ENCODE data around the gene TUB.
A peak's percentile ranks its signal among the peaks of the same experiment; 100 is the strongest.

The TUB gene

DNA sequence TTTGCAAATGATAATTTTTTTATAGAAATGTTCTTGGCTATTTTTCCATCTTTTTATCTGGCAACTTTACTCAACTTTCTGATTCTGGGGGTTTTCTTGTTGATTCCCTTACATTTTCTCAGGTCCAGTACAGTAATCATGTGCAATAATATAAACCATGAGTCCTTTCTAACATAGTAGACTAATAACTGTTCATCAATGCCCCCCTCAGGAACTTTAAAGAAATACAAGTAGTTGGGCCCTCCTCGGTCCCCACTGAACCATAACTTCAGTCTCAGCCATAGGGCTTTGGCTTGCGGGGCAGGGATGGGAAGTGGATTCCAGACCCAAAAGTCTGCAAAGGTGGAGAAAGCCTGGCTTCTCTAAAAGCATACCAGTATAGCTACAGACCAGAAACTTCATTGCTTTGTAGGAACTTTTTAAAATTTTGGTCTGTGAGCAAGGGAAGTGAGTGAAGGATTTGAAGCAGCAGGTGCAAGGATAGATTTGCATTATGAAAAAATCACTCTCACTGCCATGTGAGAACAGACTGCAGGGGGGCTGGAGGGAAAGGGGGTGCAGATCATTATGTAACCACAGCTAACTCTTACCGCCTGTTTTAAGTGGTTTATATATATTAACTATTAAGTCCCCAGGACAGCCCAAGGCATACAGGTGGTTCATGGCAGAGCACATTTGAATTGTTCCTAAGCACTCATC, 10.4 kb upstream of the TUB start:
- DNase-seq = peak; percentile 84

DNA sequence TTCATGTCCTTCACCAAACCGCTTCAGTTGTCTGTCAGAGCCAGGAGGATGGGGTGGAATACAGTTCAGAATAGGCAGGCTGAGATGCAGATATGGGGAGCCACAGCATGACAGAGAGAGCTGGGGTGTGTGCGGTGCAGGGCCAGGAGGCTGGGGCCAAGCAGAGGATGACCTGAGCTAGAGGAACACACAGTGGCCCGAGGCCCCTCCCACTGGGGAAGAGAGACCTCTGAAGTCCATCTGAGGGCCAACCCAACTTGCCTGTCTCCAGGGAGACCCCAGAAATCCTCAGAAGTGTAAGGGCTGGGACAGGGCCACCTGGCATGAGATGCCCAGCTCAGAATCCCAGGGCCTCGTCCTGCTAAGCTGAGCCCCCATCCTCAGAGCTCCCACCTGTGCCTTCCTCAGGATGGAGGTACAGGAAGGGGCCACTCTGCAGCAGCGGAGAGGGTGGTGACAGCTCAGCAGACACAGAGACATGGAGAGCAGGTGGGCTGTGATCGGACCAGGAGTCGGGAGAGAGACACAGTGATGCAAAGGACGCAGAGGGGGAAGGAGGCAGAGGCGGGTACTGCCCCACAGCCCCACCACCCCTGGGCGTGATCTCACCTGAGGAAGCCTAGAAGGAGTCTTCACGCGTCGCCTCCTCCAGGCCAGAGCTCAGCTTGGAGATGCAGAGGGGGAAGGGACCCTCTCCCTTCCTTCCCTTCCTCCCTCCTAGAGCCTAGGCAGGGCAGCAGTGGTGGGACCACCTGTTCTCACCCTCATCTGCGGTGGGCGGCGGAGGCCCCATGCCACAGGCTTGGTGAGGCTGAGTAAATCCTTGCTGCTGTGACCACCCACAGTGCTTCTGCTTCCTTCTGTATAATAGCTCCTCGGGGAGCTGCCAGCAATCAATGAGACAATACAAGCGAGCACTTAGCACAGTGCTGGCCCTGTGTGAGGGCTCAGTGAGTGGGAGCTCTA, 9.1 kb upstream of the TUB start:
- no peak for DNase-seq

DNA sequence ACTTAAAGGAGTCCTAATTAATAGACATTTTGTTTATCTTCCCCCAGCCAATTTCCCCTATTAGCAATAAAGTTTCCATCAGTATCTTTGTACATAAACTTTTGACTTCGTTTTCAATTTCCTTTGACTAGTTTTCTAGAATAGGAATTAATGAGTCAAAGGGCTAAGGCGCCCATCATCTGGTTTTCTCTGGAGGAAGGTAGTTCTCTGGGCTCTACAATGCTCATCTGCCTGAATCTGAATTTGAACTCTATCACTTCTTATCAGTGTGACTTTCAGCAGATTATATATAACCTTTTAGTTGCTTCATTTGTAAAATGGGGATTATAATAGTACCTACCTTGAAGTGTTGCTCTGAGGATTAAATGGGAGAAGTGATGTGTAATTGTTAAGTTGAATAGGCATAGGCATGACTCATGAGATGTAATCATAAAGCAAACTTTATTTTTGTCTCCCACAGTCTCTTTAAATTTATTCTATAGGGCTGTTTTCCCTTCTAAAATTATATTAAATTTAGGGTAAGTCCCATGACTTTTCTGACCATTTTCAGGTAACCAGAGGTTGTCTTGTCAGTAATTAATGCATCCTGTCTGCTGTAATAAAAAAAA, 5.8 kb upstream of the TUB start:
- no peak for DNase-seq

- no peak for DNase-seq
These were observed 1.8 kb upstream of the TUB start for GRCh38 chr11:8079111-8079675.

GRCh38 chr11:8080069-8080670, 841 bp upstream of the TUB start:
- DNase-seq = no peak

GRCh38 chr11:8081591-8082250, 710 bp downstream of the TUB start:
- no peak for DNase-seq

DNA sequence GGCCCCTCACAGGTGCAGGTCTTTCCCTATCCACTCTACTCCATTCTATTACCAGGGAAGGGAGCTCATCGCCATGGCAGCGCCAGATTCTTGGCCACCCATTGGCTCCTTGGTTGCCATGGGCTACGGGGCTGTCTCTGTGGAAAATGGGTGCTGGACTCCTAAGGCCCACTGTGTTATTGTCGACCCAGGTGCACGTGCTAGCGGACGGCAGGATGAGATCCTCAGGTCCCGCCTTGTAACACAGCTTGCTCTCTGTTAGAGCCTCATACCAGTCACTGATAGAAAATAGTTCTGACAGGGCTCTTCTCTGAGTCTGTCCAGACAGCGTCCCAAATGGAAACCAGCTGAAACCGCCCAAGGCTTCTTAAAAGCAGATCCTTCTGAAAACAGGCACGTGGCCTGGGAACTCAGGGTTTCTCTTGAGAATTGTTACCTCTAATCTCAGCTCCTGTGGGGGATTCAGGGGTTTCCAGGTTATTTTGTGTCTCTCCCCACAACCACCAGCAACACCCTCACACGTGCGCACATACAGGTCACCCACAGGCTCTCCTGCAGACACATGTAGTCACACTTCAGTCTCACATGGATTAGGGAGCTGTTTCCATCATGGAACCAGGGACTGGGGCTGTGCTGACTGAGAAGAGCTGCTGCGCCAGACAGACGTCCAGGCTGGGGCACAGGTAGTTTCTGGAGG, 1.5 kb downstream of the TUB start:
- peak; percentile 62 for DNase-seq

DNA sequence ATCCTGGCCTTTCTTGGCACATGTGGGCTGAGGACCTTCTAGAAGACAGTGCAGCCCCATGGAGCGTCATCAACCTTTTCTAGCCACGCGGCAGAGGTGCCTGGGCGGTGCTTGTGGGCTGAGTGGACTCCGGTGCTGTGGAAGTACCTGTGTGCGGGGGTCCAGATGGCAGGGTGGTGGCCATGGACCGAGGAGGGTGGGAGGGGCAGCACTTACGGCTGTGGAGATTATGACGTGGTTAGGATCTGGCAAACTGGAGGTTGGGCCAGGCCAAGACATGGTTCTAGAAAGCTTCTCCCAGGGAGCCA, 2.0 kb downstream of the TUB start:
- no peak for DNase-seq

DNA sequence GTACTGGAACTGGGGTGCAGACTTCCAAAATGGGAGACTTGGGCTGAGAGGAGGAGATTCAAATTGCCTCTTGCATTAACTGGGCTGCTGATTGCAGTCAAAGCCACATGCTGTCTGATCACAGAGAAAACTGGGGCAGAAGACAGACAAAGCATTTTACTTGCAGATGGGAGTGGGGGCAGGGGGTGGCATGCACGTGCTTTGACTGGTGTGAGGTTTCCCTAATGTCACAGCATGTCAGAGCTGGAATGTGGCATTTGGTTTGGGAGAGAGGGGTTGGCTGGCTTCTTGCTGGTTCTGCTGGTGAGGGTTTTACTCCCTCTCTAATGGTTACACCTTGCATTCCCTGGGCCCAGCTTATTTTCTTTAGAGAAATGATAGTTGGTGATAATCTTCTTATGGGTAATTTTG, 2.9 kb downstream of the TUB start:
- DNase-seq = no peak

GRCh38 chr11:8084352-8084751, 3.3 kb downstream of the TUB start:
- DNase-seq = no peak

DNA sequence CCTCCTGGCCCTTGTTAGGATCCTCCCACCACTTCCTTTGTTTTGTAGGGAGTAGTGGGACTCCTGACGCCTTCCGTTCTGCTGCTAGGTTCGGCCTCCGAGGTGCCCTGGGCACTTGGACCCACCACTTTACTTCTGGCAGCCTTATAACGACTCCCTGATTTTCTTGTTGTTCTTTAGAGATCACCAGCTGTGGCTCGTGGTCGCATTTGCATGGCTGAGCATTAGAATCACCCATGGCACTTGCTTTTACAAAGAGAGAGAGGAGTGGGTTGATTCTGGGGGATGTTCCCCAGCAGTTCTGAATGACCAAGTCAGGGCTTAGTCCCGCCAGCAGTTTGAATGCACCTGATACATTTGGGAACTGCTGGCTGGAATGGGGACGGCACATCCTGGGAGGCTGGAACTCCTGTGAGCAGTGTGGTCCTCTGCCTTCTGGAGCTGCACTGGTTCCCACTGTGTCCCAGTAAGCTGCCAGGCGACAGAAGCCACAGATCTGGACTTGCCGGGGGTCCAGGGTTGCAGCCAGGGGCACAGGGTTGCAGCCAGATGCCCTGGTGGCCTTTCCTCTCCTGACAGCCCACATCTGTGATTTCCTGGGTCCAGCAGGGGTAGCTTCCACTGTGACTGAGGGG, 4.1 kb downstream of the TUB start:
- DNase-seq = no peak

GRCh38 chr11:8086001-8086479, 5.0 kb downstream of the TUB start:
- DNase-seq = no peak

DNA sequence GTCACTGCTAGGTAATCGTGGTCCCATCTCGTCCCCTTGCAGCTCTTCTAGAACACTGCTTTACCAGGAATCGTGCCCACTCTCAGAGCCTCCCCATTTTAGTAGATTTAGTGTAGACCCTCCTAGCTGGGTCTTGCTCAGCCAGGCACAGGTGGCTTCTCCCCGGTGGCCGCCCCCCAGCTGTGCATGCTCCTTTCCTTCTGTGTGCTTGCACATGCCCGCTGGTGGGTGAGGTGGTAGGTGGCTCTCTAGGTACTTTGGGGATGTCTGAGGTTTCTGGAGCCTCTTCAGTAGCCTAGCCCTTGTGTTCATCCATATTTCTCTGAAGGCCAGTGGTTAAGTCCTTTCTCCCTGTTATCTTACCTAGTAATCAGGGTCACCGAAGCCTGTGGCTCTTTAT, 5.6 kb downstream of the TUB start:
- DNase-seq = no peak

GRCh38 chr11:8087185-8087584, 6.2 kb downstream of the TUB start:
- no peak for DNase-seq

GRCh38 chr11:8087756-8088155, 6.7 kb downstream of the TUB start:
- no peak for DNase-seq

- no peak for DNase-seq
These were observed 8.9 kb downstream of the TUB start for GRCh38 chr11:8089791-8090510.

- DNase-seq = no peak
These were observed 9.7 kb downstream of the TUB start for GRCh38 chr11:8090756-8091155.

- DNase-seq = no peak
These were observed 10.7 kb downstream of the TUB start for GRCh38 chr11:8091721-8092120.

- peak; percentile 87 for DNase-seq
These were observed 11.8 kb downstream of the TUB start for GRCh38 chr11:8092587-8093424.
